GM11168 (cell line): ENCODE results near the gene LETM1.

Experiments used
- in situ Hi-C: fragments of 300-500 bp; cut with MboI; formaldehyde crosslinking; loops from one replicate; pipeline ENCODE4 v1.12.0; 2022; ENCODE audit warnings: low sequenced_read_pairs; ENCODE audit not compliant: unreplicated experiment

Gene LETM1

DNA sequence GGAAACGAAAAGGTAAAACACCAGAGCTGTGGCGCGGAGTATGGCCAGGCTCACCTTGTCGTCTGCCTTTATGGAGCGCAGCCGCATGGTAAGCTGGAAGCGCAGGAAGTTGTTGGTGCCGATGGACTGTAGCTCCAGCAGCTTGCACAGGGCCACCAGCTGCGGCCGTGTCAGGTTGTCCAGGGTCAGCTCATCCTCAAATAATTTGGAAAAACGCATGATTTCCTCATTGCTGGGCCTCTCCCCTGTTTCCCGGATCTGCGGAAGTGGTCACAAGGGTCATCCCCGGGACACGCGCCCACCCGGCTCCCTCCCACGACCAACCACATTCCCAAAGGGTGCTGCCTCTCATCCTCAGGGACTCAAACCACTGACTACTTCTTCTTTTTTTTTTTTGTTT lies 23.3 kb downstream of the LETM1 start:
- in situ Hi-C loops = no loop called here

GRCh38 chr4:1831331-1831730 lies 24.6 kb downstream of the LETM1 start:
- in situ Hi-C loops = no loop called here

GRCh38 chr4:1830642-1831228 lies 25.2 kb downstream of the LETM1 start:
- in situ Hi-C loops = no loop called here

DNA sequence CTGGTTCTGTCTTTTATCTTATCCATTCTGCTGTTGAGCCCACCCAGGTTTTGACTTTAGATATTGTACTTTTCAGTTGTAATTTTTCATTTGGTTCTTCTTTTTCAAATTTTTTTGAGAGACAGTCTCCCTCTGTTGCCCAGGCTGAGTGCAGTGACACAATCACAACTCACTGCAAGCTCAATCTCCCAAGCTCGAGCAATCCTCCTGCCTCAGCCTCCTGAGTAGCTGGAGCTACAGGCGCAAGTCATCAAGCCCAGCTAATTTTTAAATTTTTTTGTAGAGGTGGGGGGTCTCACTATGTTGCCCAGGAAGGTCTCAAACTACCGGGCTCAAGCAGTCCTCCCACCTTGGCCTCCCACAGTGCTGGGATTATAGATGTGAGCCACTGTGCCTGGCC lies 25.7 kb downstream of the LETM1 start:
- in situ Hi-C loops = no loop called here

DNA sequence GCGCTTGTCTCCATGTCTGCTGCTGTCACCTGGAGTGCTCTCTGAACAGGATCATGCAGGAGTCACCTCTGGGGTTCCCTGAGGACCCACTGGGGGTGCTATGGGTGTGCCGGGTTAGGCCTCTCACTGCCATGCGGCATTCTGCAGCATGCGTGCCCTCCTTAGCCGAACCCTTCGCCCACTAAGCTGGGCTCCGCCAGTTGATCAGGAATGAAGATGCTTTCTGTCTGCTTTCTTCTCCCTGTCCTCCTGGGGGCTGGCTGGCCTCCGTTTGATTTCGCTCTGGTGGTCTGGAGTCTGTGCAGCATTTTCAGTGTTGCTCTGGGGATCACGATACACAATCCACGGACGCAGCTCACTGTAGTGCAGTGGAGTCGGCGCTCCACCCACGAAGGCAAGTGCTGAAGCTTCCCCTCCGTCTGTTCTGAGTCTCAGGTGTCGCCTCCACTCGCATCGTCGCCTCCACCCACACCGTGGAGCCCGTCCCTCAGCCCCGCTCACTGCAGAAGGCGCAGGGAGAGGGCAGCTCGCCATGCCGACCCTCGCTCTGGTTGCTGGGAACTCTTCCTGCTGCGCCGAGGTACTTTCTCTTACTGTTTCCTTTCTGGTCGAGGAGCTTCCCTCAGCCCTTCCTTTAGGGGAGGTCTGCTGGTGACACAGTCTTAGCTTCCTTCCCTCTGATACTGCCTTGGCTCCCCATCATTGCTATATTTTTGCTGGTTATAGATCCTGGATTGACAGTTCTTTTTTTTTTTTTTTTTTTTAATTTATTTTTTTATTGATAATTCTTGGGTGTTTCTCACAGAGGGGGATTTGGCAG lies 29.2 kb downstream of the LETM1 start:
- in situ Hi-C loops = no loop called here

GRCh38 chr4:1825326-1825725 lies 30.6 kb downstream of the LETM1 start:
- in situ Hi-C loops = no loop called here

- in situ Hi-C loops = no loop called here
Observed at GRCh38 chr4:1824746-1825145, 31.2 kb downstream of the LETM1 start.

DNA sequence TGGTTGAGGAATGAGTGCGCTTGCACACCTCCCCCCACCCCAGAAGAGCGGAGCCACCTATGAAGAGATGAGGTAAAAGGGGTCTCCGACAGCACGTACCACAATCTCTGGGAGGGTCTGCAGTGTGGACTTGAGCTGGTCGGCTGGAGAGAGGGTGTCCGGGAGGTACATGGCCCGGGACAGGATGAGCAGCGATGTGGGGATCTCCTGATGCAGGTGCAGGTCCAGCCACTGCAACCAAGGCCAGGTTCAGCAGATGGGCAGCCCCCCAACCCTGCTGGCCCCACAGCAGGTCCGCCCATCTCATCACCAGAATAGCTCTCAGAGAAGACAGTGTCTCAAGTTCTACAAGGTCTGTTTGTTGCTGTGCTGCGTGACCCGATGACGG lies 32.4 kb downstream of the LETM1 start:
- in situ Hi-C loops = no loop called here

GRCh38 chr4:1822568-1823544 lies 33.1 kb downstream of the LETM1 start:
- in situ Hi-C loops = no loop called here

DNA sequence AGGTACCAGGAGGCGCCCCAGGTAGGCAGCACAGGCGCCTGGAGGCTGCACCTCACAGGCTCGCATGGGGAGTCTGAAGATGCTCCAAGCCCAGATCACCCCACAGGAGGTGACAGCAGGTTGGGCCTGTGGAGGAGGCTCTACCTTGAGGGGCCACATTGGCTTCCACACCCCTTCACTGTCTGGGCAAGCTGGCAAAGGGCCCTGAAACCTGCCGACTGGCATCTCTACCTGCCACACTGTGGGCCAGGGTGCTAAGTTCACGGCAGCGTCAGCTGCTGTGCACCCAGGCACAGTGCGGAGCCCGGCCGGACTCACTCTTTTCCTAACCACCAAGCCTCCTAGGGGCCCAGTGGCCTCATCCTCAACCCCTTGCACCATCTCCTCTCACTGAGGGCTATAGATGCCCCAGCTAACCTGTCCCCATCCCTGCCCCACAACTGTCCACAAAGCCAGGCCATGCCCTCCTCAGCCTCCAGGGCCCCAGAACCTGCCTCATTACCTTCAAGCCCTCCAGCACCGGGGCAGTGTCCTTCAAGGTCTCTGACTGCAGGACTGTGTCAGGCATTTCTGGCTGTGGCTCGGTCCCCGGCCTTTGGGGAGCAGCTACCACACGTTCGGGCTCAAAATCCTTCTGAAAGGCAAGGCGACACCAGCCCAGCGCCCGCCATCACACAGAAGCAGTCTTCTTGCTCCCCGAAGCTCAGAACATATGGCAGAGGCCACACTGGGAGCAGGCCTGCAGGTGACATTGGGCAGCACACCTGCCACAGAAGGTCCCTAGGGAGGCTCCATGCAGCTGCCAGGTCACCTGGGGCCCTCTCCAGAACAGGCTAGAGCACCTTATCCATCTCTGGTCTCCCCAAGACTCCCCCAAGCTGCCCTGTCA lies 34.0 kb downstream of the LETM1 start:
- in situ Hi-C loops = no loop called here

GRCh38 chr4:1819816-1820215 lies 36.1 kb downstream of the LETM1 start:
- in situ Hi-C loops = loop anchor here (10.0 kb wide), 1 partner anchor 75 kb away; no protein-coding TSS in a partner anchor

- in situ Hi-C loops = loop anchor here (10.0 kb wide), 1 partner anchor 74 kb away; no protein-coding TSS in a partner anchor
Observed at GRCh38 chr4:1819284-1819683, 36.7 kb downstream of the LETM1 start.

- in situ Hi-C loops = loop anchor here (10.0 kb wide), 1 partner anchor 71 kb away; no protein-coding TSS in a partner anchor
Observed at GRCh38 chr4:1815997-1816860, 39.7 kb downstream of the LETM1 start.

DNA sequence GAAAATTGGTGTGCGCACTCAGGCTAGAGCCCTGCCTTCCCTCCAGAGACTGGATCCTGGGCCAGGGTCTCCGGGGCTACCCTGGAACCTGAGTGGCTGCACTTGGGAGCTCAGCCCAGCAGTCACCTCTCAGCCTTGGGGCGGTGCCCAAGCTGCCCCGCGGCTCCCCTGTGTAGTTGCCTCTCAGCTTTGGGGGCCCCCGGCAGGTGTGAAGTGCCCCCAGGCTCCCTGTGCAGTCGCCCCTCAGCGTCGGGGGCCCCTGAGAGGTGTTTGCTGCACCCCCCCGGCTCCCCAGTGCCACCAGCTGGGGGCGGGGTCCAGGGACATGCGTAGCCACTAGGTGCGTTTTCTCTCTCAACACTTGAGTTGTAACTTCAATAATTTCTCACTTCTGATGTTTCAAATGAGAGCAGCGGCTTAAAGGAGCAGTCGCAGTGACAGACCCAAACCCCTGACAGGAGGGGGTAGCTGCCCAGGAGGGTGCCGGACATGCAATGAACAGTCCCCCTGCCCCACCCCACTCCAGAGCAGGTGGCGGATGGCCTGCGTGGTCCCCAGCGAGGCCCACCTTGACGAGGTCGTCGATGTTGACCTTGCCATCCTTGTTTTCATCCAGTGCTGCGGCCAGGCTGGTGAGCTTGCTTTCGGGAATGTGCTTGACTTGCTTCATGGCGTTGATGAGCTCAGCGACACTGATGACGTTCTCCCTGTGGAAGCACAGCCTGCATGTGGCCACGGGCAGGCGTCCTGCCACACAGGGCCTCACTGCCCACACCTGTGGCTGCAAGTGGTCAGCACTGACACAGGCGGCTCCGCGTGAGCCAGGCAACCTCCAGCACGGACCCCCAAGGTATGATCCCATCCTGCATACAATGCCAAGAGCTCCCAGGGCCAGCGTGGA lies 40.6 kb downstream of the LETM1 start:
- in situ Hi-C loops = loop anchor here (10.0 kb wide), 1 partner anchor 71 kb away; no protein-coding TSS in a partner anchor

- in situ Hi-C loops = loop anchor here (10.0 kb wide), 1 partner anchor 70 kb away; no protein-coding TSS in a partner anchor
Observed at GRCh38 chr4:1814453-1814852, 41.5 kb downstream of the LETM1 start.

GRCh38 chr4:1813915-1814314 lies 42.0 kb downstream of the LETM1 start:
- in situ Hi-C loops = loop anchor here (10.0 kb wide), 1 partner anchor 69 kb away; no protein-coding TSS in a partner anchor

DNA sequence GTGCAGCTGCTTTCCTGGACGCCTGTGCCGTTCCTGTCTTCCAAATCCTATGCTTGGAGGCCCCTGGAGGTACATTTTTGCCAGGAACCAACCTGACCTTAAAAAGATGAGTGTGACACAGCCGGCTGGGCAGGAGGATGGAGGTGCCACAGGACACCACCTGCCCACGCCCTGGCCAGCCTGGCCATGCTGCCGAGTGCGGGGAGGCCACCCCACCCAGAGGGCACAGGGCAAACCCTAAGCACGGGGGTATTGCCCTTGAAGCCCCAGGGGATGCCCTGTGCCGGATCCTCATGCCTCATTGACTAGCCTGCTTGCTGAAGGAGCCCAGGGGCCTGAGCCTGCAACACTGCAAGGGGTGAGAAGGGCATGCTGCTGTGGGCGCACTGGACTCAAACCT lies 42.7 kb downstream of the LETM1 start:
- in situ Hi-C loops = loop anchor here (10.0 kb wide), 1 partner anchor 68 kb away; no protein-coding TSS in a partner anchor
